ENCODE data around the gene DYRK3.

Gene DYRK3

GRCh38 chr1:206679738-206680211 lies 44.4 kb downstream of the DYRK3 start:
- no peak for DNase-seq (ENCODE audit: low read depth, low spot score)
- no peak overlapping the region for H3K27ac ChIP-seq

GRCh38 chr1:206680279-206680678 lies 44.9 kb downstream of the DYRK3 start:
- no peak for DNase-seq (ENCODE audit: low read depth, low spot score)
- no peak overlapping the region for H3K27ac ChIP-seq

GRCh38 chr1:206681359-206681758 lies 46.0 kb downstream of the DYRK3 start:
- H3K27ac ChIP-seq: no peak overlapping the region
- DNase-seq (ENCODE audit: low read depth, low spot score): no peak

GRCh38 chr1:206682111-206682510 lies 46.8 kb downstream of the DYRK3 start:
- DNase-seq (ENCODE audit: low read depth, low spot score): no peak
- H3K27ac ChIP-seq: no peak overlapping the region

GRCh38 chr1:206683313-206683712 lies 48.0 kb downstream of the DYRK3 start:
- no peak overlapping the region for H3K27ac ChIP-seq
- no peak for DNase-seq (ENCODE audit: low read depth, low spot score)

GRCh38 chr1:206684003-206684402 lies 48.7 kb downstream of the DYRK3 start:
- H3K27ac ChIP-seq: no peak overlapping the region
- no peak for DNase-seq (ENCODE audit: low read depth, low spot score)

- DNase-seq (ENCODE audit: low read depth, low spot score): no peak
- peak within 1 kb of the TSS; percentile 83 for H3K27ac ChIP-seq
Observed at GRCh38 chr1:206684478-206685333, 49.4 kb downstream of the DYRK3 start, which contains the start of gene MAPKAPK2. TSS of gene MAPKAPK2 (plus strand) at chr1:206684905. CDS start at chr1:206685230, 325 bp downstream.

- no peak for DNase-seq (ENCODE audit: low read depth, low spot score)
- H3K27ac ChIP-seq: peak overlapping the region; percentile 83
Observed at GRCh38 chr1:206685334-206685768, 50.0 kb downstream of the DYRK3 start.

GRCh38 chr1:206685769-206686477 lies 50.6 kb downstream of the DYRK3 start:
- peak overlapping the region; percentile 83 for H3K27ac ChIP-seq
- peak; percentile 36 for DNase-seq (ENCODE audit: low read depth, low spot score)

GRCh38 chr1:206686478-206687249 lies 51.3 kb downstream of the DYRK3 start:
- peak overlapping the region; percentile 83 for H3K27ac ChIP-seq
- no peak for DNase-seq (ENCODE audit: low read depth, low spot score)

GRCh38 chr1:206687251-206687914 lies 52.0 kb downstream of the DYRK3 start:
- no peak for DNase-seq (ENCODE audit: low read depth, low spot score)
- H3K27ac ChIP-seq: no peak overlapping the region

GRCh38 chr1:206687915-206688442 lies 52.6 kb downstream of the DYRK3 start:
- no peak overlapping the region for H3K27ac ChIP-seq
- no peak for DNase-seq (ENCODE audit: low read depth, low spot score)

GRCh38 chr1:206690516-206690915 lies 55.2 kb downstream of the DYRK3 start:
- DNase-seq (ENCODE audit: low read depth, low spot score): no peak
- no peak overlapping the region for H3K27ac ChIP-seq

- no peak overlapping the region for H3K27ac ChIP-seq
- no peak for DNase-seq (ENCODE audit: low read depth, low spot score)
Observed at GRCh38 chr1:206691604-206692003, 56.3 kb downstream of the DYRK3 start.

GRCh38 chr1:206693029-206693428 lies 57.7 kb downstream of the DYRK3 start:
- no peak for DNase-seq (ENCODE audit: low read depth, low spot score)
- H3K27ac ChIP-seq: no peak overlapping the region

- H3K27ac ChIP-seq: no peak overlapping the region
- DNase-seq (ENCODE audit: low read depth, low spot score): no peak
Observed at GRCh38 chr1:206693592-206693991, 58.3 kb downstream of the DYRK3 start.

- DNase-seq (ENCODE audit: low read depth, low spot score): no peak
- H3K27ac ChIP-seq: no peak overlapping the region
Observed at GRCh38 chr1:206694171-206695124, 59.1 kb downstream of the DYRK3 start.

- H3K27ac ChIP-seq: no peak overlapping the region
- DNase-seq (ENCODE audit: low read depth, low spot score): no peak
Observed at GRCh38 chr1:206695733-206696132, 60.4 kb downstream of the DYRK3 start.

Measured in epithelial cell of prostate (primary cell).